SK-N-MC (cell line): ENCODE data around the gene IFI44.

Source experiments
- EZH2 ChIP-seq: fragments of 200-600 bp; sonication (generic); IDR thresholded peaks from one replicate; pipeline ENCODE4 v1.6.1; 2017; ENCODE audit warnings: antibody characterized with exemption
- POLR2AphosphoS5 ChIP-seq: IDR thresholded peaks from 2 replicates; pipeline ENCODE4 v1.6.1; 2012; ENCODE audit warnings: mild to moderate bottlenecking, low read depth, low read length, borderline replicate concordance

DNA sequence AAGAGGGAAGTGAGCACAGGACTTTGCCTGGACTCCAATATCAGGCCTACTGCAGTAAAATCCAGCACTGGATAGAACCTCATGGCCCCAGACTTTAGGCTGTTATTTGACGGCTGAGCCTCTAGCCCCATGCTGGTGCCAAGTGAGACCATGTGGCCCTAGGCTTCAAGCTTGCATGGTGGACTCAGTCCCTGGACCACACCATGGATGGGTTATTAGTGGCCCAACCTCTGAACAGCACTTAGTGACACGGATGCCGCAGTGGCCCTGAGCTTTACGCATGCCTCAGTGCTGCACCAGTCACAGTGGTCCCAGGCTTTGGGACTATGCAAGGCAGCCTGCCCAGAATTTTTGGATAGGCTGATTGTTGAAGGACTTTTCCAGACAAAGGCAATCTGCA lies 16.4 kb upstream of the IFI44 start:
- TF ChIP-seq EZH2 (no peak), POLR2AphosphoS5 (no peak)
